K562 (cell line): ENCODE results near the gene DNAI7. TPM values are rescaled to one million over a fixed set of nuclear protein-coding genes. Genes with fewer than 3 reads are reported as not detected.

Experiments used
- ATAC-seq: fragments of 200-7000 bp; cut with Tn5 transposase; 3 replicates; pipeline ENCODE4 v1.9.1; 2020; ENCODE audit warnings: moderate library complexity
- BruUV-seq: library from RNA; stranded (reverse); fragments of 400-500 nt; replicated peaks from 2 replicates; lab custom pipeline; 2021; lab: Mats Ljungman, UMichigan
- CTCF ChIA-PET: fragments of 300-600 bp; formaldehyde crosslinking; extraction: SDS; loops from one replicate; lab custom pipeline; 2021; ENCODE audit warnings: low intra/inter-chr PET ratio; lab: Yijun Ruan, JAX
- POLR2A ChIA-PET: fragments of 300-600, 350-650 bp; sonication (Branson Sonifier 250); formaldehyde crosslinking; extraction: SDS; loops from one replicate; lab custom pipeline; 2021; ENCODE audit warnings: antibody characterized with exemption, inconsistent platforms; lab: Yijun Ruan, JAX
- DNase-seq, 4 experiments: peaks; one replicate each; pipeline versions ENCODE4 v3.0.0 to v3.0.0-alpha.2; 2011 to 2018; ENCODE audit warnings: low spot score in 3 of 4, mixed read lengths in 3 of 4; ENCODE audit errors: extremely low read depth in 1 of 4
- FAIRE-seq: peaks from 2 replicates; lab custom pipeline; 2011; peaks lifted over from hg19 to GRCh38; lab: Jason Lieb, UNC
- H2AFZ ChIP-seq: 2 replicates; pipeline ENCODE4 v1.6.0; 2011; ENCODE audit warnings: low read depth, low read length, control low read depth, inconsistent platforms
- H3K27ac ChIP-seq: fragments of 200-600 bp; 3 replicates; pipeline ENCODE4 v1.8.0; 2011; ENCODE audit warnings: low read depth, mild to moderate bottlenecking, control low read depth, inconsistent platforms, low read length, moderate library complexity, mixed read lengths; ENCODE audit errors: extremely low read depth
- H3K27me3 ChIP-seq, 2 experiments: fragments of 300-600 bp in 1 of 2; 2 replicates in 1 of 2; 3 replicates in 1 of 2; pipeline versions ENCODE4 v1.6.0 to v1.8.0; 2011; ENCODE audit warnings: inconsistent platforms in 2 of 2, low read length in 2 of 2, mild to moderate bottlenecking in 1 of 2, mixed read lengths in 1 of 2, moderate library complexity in 1 of 2; ENCODE audit not compliant: control insufficient read depth in 2 of 2, insufficient read depth in 2 of 2
- H3K36me3 ChIP-seq: fragments of 300-600 bp; 3 replicates; pipeline ENCODE4 v1.8.0; 2011; ENCODE audit warnings: mild to moderate bottlenecking, low read length, inconsistent platforms; ENCODE audit not compliant: control insufficient read depth, insufficient read depth
- H3K4me1 ChIP-seq, 2 experiments: fragments of 200-600 bp in 1 of 2; replicated peaks in 1 of 2; 2 replicates in 1 of 2; 3 replicates in 1 of 2; pipeline versions ENCODE4 v1.5.1 to v1.8.0; 2011; ENCODE audit warnings: inconsistent platforms in 2 of 2, low read length in 2 of 2, mild to moderate bottlenecking in 1 of 2, mixed read lengths in 1 of 2, moderate library complexity in 1 of 2; ENCODE audit not compliant: control insufficient read depth in 2 of 2, insufficient read depth in 2 of 2
- H3K4me2 ChIP-seq: 2 replicates; pipeline ENCODE4 v1.6.1; 2011; ENCODE audit warnings: low read length, control low read depth, inconsistent platforms, mixed read lengths; ENCODE audit not compliant: insufficient read depth
- H3K4me3 ChIP-seq: fragments of 200-600 bp; sonication (generic), shearing (Covaris generic); 2 replicates; pipeline ENCODE4 v1.5.1; 2016; ENCODE audit warnings: control low read depth, inconsistent platforms
- H3K79me2 ChIP-seq: fragments of 200-600 bp; 3 replicates; pipeline ENCODE4 v1.8.0; 2011; ENCODE audit warnings: low read length, inconsistent platforms; ENCODE audit not compliant: control insufficient read depth, insufficient read depth
- H3K9ac ChIP-seq, 2 experiments: 2 replicates each; pipeline versions ENCODE4 v1.6.0 to v1.6.1; 2011; ENCODE audit warnings: low read depth in 2 of 2, low read length in 2 of 2, control low read depth in 1 of 2, inconsistent platforms in 1 of 2, mild to moderate bottlenecking in 1 of 2, mixed read lengths in 1 of 2; ENCODE audit not compliant: insufficient read depth in 1 of 2
- H3K9me1 ChIP-seq: one replicate; pipeline ENCODE4 v1.6.0; 2011; ENCODE audit warnings: inconsistent platforms, mild to moderate bottlenecking, low read length, moderate library complexity; ENCODE audit not compliant: control insufficient read depth, insufficient read depth
- H3K9me3 ChIP-seq: replicated peaks from 2 replicates; pipeline ENCODE4 v1.5.1; 2011; ENCODE audit warnings: low read depth, low read length, inconsistent platforms; ENCODE audit not compliant: control insufficient read depth, insufficient read depth
- H4K20me1 ChIP-seq: replicated peaks from 2 replicates; pipeline ENCODE4 v1.6.1; 2011; ENCODE audit warnings: low read length, inconsistent platforms, mixed read lengths; ENCODE audit not compliant: control insufficient read depth, insufficient read depth
- CBFA2T3 ChIP-seq: fragments of 450-650 bp; IDR thresholded peaks from 2 replicates; pipeline ENCODE4 v1.6.1; 2017
- CBX3 ChIP-seq, 2 experiments: IDR thresholded peaks; 1 replicate in 1 of 2; 2 replicates in 1 of 2; pipeline ENCODE4 v1.6.1; 2012; ENCODE audit warnings: inconsistent platforms in 2 of 2, low read length in 2 of 2, borderline replicate concordance in 1 of 2, control low read depth in 1 of 2
- E4F1 ChIP-seq: fragments of 250-450 bp; sonication (Bioruptor Pico); IDR thresholded peaks from 2 replicates; pipeline ENCODE4 v1.5.0; 2021; ENCODE audit warnings: mild to moderate bottlenecking, borderline replicate concordance
- IRF2 ChIP-seq: sonication (generic); formaldehyde crosslinking; IDR thresholded peaks from 2 replicates; pipeline ENCODE4 v1.8.1; 2022; ENCODE audit warnings: mild to moderate bottlenecking, missing genetic modification reagents
- KDM1A ChIP-seq, 2 experiments: fragments of 450-650 bp; IDR thresholded peaks; 2 replicates each; pipeline ENCODE4 v1.6.1; 2016; ENCODE audit warnings: mild to moderate bottlenecking in 2 of 2
- ZNF239 ChIP-seq: fragments of 250-450 bp; sonication (Bioruptor Pico); IDR thresholded peaks from 2 replicates; pipeline ENCODE4 v1.4.0; 2020; ENCODE audit warnings: mild to moderate bottlenecking
- ZNF316 ChIP-seq: fragments of 450-650 bp; IDR thresholded peaks from 2 replicates; pipeline ENCODE4 v1.6.1; 2016
- ZNF445 ChIP-seq: fragments of 250-450 bp; sonication (Bioruptor Pico); IDR thresholded peaks from 2 replicates; pipeline ENCODE4 v1.4.0; 2020; ENCODE audit warnings: low read depth, mild to moderate bottlenecking, moderate library complexity
- ZNF586 ChIP-seq: fragments of 450-650 bp; formaldehyde crosslinking; conservative IDR thresholded peaks from 2 replicates; pipeline ENCODE4 v1.4.0; 2020; ENCODE audit warnings: mild to moderate bottlenecking, moderate library complexity
- WGBS: fragments of 100-300 bp; shearing (Covaris generic); methylation state at CpG from one replicate; pipeline ENCODE4 v1.1.6; 2016; ENCODE audit warnings: low coverage, mixed read lengths; ENCODE audit not compliant: insufficient coverage; ENCODE audit errors: missing lambda C conversion rate; 5-methylcytosine and 5-hydroxymethylcytosine counted together
- in situ Hi-C: fragments of 300-500 bp; cut with MboI; formaldehyde crosslinking; loops from 4 replicates; pipeline ENCODE4 v1.15.0; 2018; ENCODE audit warnings: inconsistent platforms, mixed read lengths
- intact Hi-C: fragments of 100-400 bp; cut with micrococcal nuclease; formaldehyde crosslinking; loops from 2 replicates; pipeline ENCODE4 v1.14.2; 2022
- polyA plus RNA-seq, 8 experiments: library from polyadenylated mRNA; depleted of rRNA in 4 of 8; stranded (reverse) in 5 of 8; unstranded in 3 of 8; fragments of >200 nt; fragmentation: Nextera tagmentation in 2 of 8; fragmentation: Illumina TruSeq in 1 of 8; extraction: Ambion mirVana in 2 of 8; extraction: Trizol in 1 of 8; gene quantifications; 2 replicates each; pipeline versions ENCODE4 v1.2.1 to v1.2.3, GENCODE V29; 2011 to 2014; ENCODE audit warnings: inconsistent platforms in 1 of 8, missing spikeins in 1 of 8
- total RNA-seq, 7 experiments: library from RNA; depleted of rRNA in 6 of 7; stranded (reverse); fragments of >200 nt in 6 of 7; fragmentation: Illumina TruSeq in 2 of 7; extraction: Trizol in 2 of 7; gene quantifications; 2 replicates each; pipeline versions ENCODE4 v1.2.1 to v1.2.3, GENCODE V29; 2011 to 2021; ENCODE audit warnings: low replicate concordance in 1 of 7

Gene DNAI7
- total and polyA plus RNA-seq, 9 of the 15 experiments (the other 6 are each of a cell fraction or from before 2014, with no cell fraction given): 0.06 to 0.76 (median 0.17) TPM; not detected in 1

- no peak overlapping the region for H3K4me2 ChIP-seq
- intact Hi-C loops (no loop called here), in situ Hi-C loops (no loop called here)
- no peak overlapping the region for H2AFZ ChIP-seq
- no peaks in the 10 kb centered on the region for H3K4me1 ChIP-seq
- ChIA-PET POLR2A (interaction anchor here (0.7 kb wide), 1 partner anchor 233 kb away, joined by 3 read pairs; no protein-coding TSS in a partner anchor), CTCF (no interaction called here)
- DNase-seq (no peak), FAIRE-seq (no peak), ATAC-seq (no peak)
- H3K27me3 ChIP-seq: no peaks in the 10 kb centered on the region; a peak in 1 of 5 replicates
- TF ChIP-seq KDM1A (IDR thresholded peaks at IDR 0.05): no peak
- no peak for TF ChIP-seq ZNF445 (CRISPR knock-in tag)
- no peak for TF ChIP-seq CBX3 (IDR thresholded peaks at IDR 0.05; ENCODE audit: borderline replicate concordance in 1 of 2, low read length in 2 of 2)
- no peak for TF ChIP-seq IRF2 (CRISPR knock-in tag)
- no peak for TF ChIP-seq ZNF316
- TF ChIP-seq CBFA2T3: no peak
- no peak for TF ChIP-seq ZNF239 (CRISPR knock-in tag)
- no peak for TF ChIP-seq E4F1
- no peak for TF ChIP-seq ZNF586 (CRISPR knock-in tag)
- no peaks in the 10 kb centered on the region for H4K20me1 ChIP-seq
- no TSS peak for BruUV-seq
- H3K27ac ChIP-seq: no peak overlapping the region
- H3K79me2 ChIP-seq: no peaks in the 10 kb centered on the region
- H3K9me3 ChIP-seq: no peaks in the 10 kb centered on the region
- H3K9me1 ChIP-seq: no peaks in the 10 kb centered on the region
- H3K9ac ChIP-seq: no peak overlapping the region
- H3K36me3 ChIP-seq: no peaks in the 10 kb centered on the region
- no peak overlapping the region for H3K4me3 ChIP-seq
- 0% methylated on average over 3 of the region's 3 CpGs for WGBS
These were observed 8.1 kb downstream of the DNAI7 start for GRCh38 chr12:25186788-25187402.
